Stimulated activated CD8-positive, alpha-beta memory T cell treated with anti-CD3 and anti-CD28 coated beads, Interleukin-15, amount 100 ng/mL, for 24 hours (primary cell): ENCODE data around the gene C2orf42.
"Not testable (repeated sequence)": the region's sequence is repeated elsewhere in the genome, so short reads cannot be mapped to it uniquely, and the experiment has no call there.

Source experiments
- DNase-seq: peaks from one replicate; pipeline ENCODE4 v3.0.0-alpha.2; 2020; ENCODE audit warnings: low read depth

Gene C2orf42

GRCh38 chr2:70169654-70170245, 21.1 kb downstream of the C2orf42 start:
- not testable (repeated sequence) for DNase-seq

- no peak for DNase-seq
Observed at GRCh38 chr2:70161069-70161534, 29.7 kb downstream of the C2orf42 start.

GRCh38 chr2:70160545-70160944, 30.3 kb downstream of the C2orf42 start:
- DNase-seq, result no peak

GRCh38 chr2:70149130-70149686, 41.6 kb downstream of the C2orf42 start:
- not testable (repeated sequence) for DNase-seq

- DNase-seq, result not testable (repeated sequence)
Observed at GRCh38 chr2:70148211-70148760, 42.5 kb downstream of the C2orf42 start.

GRCh38 chr2:70145851-70146739, 44.7 kb downstream of the C2orf42 start:
- no peak for DNase-seq

- no peak for DNase-seq
Observed at GRCh38 chr2:70145144-70145490, 45.7 kb downstream of the C2orf42 start.

GRCh38 chr2:70144443-70145143, 46.2 kb downstream of the C2orf42 start:
- no peak for DNase-seq

GRCh38 chr2:70143314-70144150, 47.3 kb downstream of the C2orf42 start:
- no peak for DNase-seq

GRCh38 chr2:70142590-70143313, 48.1 kb downstream of the C2orf42 start:
- peak; percentile 100 for DNase-seq

GRCh38 chr2:70141902-70142589, 48.8 kb downstream of the C2orf42 start:
- no peak for DNase-seq

- DNase-seq, result no peak
Observed at GRCh38 chr2:70141212-70141901, 49.5 kb downstream of the C2orf42 start.

- no peak for DNase-seq
Observed at GRCh38 chr2:70140791-70141211, 50.0 kb downstream of the C2orf42 start.

GRCh38 chr2:70134323-70134983, 56.4 kb downstream of the C2orf42 start:
- DNase-seq, result not testable (repeated sequence)

GRCh38 chr2:70133491-70134322, 57.1 kb downstream of the C2orf42 start:
- DNase-seq, result no peak

GRCh38 chr2:70133127-70133452, 57.7 kb downstream of the C2orf42 start:
- no peak for DNase-seq

GRCh38 chr2:70132244-70133126, 58.3 kb downstream of the C2orf42 start:
- no peak for DNase-seq
